ENCODE measurements around the gene EFCAB10.
A peak's percentile ranks its signal among the peaks of the same experiment; 100 is the strongest.
"Not testable (repeated sequence)": the region's sequence is repeated elsewhere in the genome, so short reads cannot be mapped to it uniquely, and the experiment has no call there.

The EFCAB10 gene

GRCh38 chr7:105530126-105530525 is 51.2 kb downstream of the EFCAB10 start:
- DNase-seq, result no peak

DNA sequence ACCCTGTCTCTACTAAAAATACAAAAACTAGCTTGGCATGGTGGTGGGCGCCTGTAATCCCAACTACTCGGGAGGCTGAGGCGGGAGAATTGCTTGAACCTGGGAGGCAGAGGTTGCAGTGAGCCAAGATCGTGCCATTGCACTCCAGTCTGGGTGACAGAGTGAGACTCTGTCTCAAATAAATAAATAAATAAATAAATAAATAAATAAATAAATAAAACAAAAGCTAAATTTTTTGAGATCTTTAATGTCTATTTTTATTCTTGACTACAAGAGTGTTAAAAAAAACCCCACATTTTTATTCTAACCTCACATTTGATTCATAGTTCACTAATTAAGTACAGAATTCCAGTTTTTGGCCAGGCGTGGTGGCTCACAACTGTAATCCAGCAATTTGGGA is 53.6 kb downstream of the EFCAB10 start:
- DNase-seq, result not testable (repeated sequence)

DNA sequence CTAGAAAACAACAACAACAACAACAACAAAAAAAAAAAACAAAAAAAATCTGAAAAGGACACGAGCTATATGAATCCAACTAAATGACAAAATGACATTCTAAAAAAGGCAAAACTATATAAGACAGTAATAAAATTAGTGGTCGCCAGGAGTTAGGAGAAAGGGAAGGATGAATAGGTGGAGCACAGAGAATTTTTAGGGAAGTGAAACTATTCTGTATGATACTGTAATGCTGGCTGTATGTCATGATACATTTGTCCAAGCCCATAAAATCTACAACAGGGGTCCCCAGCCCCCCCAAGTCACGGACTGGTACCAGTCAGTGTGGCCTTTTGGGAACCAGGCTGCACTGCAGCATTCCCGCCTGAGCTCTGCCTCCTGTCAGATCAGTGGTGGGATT is 56.5 kb downstream of the EFCAB10 start:
- DNase-seq, result no peak

GRCh38 chr7:105524423-105524822 is 56.9 kb downstream of the EFCAB10 start:
- DNase-seq, result not testable (repeated sequence)

DNA sequence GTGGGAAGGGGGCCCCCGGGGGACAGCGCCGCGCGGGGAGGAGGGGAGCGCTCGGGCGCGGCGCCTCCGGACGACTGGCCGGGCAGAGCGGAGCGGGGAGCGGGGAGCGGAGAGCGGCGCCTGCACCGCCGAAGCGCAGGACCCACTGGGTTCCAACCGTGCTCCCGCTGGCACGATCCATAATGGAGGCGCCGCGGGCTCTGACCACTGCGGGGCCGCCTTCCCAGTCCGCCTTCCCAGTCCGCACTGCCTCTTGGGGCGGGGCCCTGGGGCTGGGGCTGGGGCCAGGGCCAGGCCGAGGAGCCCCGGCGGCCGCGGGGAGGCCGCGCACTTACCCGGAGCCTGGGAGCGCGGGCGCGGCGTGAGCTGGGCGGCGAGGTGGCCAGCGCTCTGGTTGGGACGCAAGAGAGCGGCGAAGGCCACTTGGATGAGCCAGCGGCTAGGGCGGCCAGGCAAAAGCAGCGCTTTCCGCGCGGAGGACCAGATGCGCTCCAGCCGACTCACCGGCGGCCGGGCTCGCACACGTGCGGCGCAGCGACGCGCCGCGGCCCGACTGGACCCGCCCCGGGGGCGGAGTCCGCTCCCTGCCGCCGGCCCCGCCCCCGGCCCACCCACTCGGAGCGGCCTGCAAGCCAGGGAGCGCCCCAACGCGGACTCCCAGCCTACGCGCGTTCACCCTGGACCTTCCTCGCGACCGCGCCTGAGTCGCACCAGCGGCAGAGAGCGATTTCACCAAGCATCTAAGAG is 59.4 kb downstream of the EFCAB10 start, which contains the start of gene PUS7:
Gene PUS7 (minus strand): TSS at position 555 of the 747 bp plus-strand sequence. CDS start 13,759 bp downstream, outside the sequence.
- peak; percentile 93 for DNase-seq

GRCh38 chr7:105521027-105521716 is 60.1 kb downstream of the EFCAB10 start:
- peak; percentile 61 for DNase-seq

DNA sequence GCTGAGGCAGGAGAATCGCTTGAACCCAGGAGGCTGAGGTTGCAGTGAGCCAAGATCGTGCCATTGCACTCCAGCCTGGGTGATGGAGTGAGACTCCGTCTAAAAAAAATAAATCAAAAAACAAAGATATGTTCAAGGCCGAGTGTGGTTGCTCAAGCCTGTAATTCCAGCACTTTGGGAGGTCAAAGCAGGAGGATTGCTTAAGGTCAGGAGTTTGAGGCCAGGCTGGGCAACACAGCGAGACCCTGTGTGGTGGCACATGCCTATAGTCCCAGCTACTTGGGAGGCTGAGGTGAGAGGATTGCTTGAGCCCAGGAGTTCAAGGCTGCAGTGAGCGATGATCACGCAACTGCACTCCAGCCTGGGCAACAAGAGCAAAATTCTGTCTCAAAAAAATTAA is 60.7 kb downstream of the EFCAB10 start:
- not testable (repeated sequence) for DNase-seq

DNA sequence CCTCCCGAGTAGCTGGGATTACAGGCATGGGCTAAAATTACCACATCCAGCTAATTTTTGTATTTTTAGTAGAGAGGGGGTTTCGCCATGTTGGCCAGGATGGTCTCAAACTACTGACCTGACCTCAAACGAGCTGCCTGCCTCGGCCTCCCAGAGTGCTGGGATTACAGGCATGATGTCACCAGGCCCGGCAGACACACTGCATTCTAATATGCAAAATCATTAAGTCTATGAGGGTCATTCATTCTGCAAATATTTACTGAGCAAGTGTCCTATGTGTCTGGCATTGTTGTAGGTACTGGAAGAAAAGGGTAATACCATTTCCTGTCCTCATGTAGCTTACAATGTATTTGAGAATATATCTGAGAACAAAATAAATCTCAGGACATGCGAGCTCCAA is 61.9 kb downstream of the EFCAB10 start:
- no peak for DNase-seq

DNA sequence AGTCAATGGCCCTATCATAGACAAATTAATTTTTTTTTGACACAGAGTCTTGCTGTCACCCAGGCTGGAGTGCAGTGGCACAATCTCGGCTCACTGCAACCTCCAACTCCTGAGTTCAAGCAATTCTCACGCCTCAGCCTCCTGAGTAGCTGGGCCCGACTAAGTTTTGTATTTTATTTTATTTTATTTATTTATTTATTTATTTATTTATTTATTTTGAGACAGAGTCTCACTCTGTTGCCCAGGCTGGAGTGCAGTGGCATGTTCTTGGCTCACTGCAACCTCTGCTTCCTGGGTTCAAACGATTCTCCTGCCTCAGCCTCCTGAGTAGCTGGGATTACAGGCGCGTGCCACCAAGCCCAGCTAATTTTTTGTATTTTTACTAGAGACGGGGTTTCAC is 65.7 kb downstream of the EFCAB10 start:
- DNase-seq, result not testable (repeated sequence)

All from right hindlimb (tissue), 1 donor.